Tibial nerve (tissue), 4 donors: Measurements from ENCODE around the gene ZKSCAN5. TPM values are rescaled to one million over a fixed set of nuclear protein-coding genes. Genes with fewer than 3 reads are reported as not detected.

Experiments used
- DNase-seq, 2 donors: peaks; one replicate each; pipeline ENCODE4 v3.0.0-alpha.2; 2019; ENCODE audit warnings: low spot score in 2 of 2
- H3K27ac ChIP-seq, 4 donors: fragments of 200-600 bp; sonication (generic) in 3 of 4; one replicate each; pipeline ENCODE4 v1.5.1; 2017 to 2019; ENCODE audit warnings: mild to moderate bottlenecking in 1 of 4
- H3K27me3 ChIP-seq, 2 donors: fragments of 200-600 bp; sonication (generic) in 1 of 2; one replicate each; pipeline versions ENCODE4 v1.5.1 to v1.6.0; 2017 to 2019
- H3K36me3 ChIP-seq, 3 donors: fragments of 200-600 bp; sonication (generic); one replicate each; pipeline ENCODE4 v1.5.1; 2018 to 2019
- H3K4me1 ChIP-seq, 4 donors: fragments of 200-600 bp; sonication (generic) in 3 of 4; one replicate each; pipeline ENCODE4 v1.5.1; 2017 to 2019
- H3K4me3 ChIP-seq, 4 donors: fragments of 200-600 bp; sonication (generic) in 3 of 4; one replicate each; pipeline ENCODE4 v1.5.1; 2017 to 2019; ENCODE audit warnings: mild to moderate bottlenecking in 1 of 4, moderate library complexity in 1 of 4
- H3K9me3 ChIP-seq, 4 donors: fragments of 200-600 bp; sonication (generic) in 3 of 4; one replicate each; pipeline ENCODE4 v1.5.1; 2017 to 2019
- CTCF ChIP-seq, 5 experiments: fragments of 200-600 bp in 3 of 5; fragments of 450-650 bp in 2 of 5; sonication (generic) in 3 of 5; IDR thresholded peaks; one replicate each; pipeline ENCODE4 v1.5.1; 2016 to 2019; ENCODE audit warnings: antibody characterized with exemption in 5 of 5, mild to moderate bottlenecking in 3 of 5, moderate library complexity in 2 of 5
- EP300 ChIP-seq, 2 donors: sonication (generic); formaldehyde crosslinking; IDR thresholded peaks; one replicate each; pipeline ENCODE4 v1.6.1; 2017; ENCODE audit warnings: antibody characterized with exemption in 2 of 2, mild to moderate bottlenecking in 1 of 2
- POLR2A ChIP-seq, 2 donors: fragments of 450-650 bp; IDR thresholded peaks; one replicate each; pipeline ENCODE4 v1.6.1; 2017; ENCODE audit warnings: antibody characterized with exemption in 2 of 2, mild to moderate bottlenecking in 2 of 2, moderate library complexity in 2 of 2
- WGBS, 2 donors: methylation state at CpG; one replicate each; pipeline ENCODE4 v1.1.5; 2018; 5-methylcytosine and 5-hydroxymethylcytosine counted together
- total RNA-seq, 4 donors: library from RNA; depleted of rRNA; stranded (reverse); fragments of >200 nt; gene quantifications; one replicate each; pipeline ENCODE4 v1.1.0, GENCODE V29; 2016

ZKSCAN5 gene
- total RNA-seq, 4 donors from 2014 or later, result 9.0 to 11.7 (median 9.9) TPM

DNA sequence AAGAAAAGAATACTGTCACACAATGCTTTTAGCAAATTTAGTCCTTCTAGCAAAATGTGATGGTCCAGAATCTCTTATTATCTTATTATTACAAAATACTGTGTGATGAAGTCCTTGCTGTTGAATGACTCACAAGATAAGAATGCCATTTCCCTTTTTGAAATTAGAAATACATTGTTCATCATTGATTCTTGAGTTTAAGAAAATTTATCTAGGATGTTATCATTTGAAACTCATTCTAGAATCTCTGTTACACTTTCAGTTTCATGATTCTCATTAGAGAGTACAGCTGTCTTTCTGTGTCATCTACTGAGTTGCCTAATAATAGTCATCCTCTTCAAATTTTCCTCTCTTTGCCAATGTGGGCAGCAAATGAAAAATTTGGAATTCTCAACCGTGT is 9.6 kb downstream of the ZKSCAN5 start:
- H3K4me3 ChIP-seq, result no peak overlapping the region
- TF ChIP-seq CTCF (IDR thresholded peaks at IDR 0.05), result no peak
- TF ChIP-seq POLR2A (IDR thresholded peaks at IDR 0.05), result no peak
- TF ChIP-seq EP300 (IDR thresholded peaks at IDR 0.05), result no peak
- H3K9me3 ChIP-seq, result no peaks in the 10 kb centered on the region
- DNase-seq, result no peak
- peaks cover 0 to 95% (median 14%) of the 10 kb centered on the region in 3 donors for H3K36me3 ChIP-seq
- WGBS, 2 donors, result 95 to 100% methylated on average over 1 of the region's 1 CpG
- no peaks in the 10 kb centered on the region for H3K27me3 ChIP-seq
- no peak overlapping the region for H3K27ac ChIP-seq
- H3K4me1 ChIP-seq, result no peaks in the 10 kb centered on the region

- Histone ChIP-seq H3K36me3 (peaks cover 0 to 91% (median 12%) of the 10 kb centered on the region in 3 donors), H3K27ac (no peak overlapping the region), H3K4me3 (no peak overlapping the region), H3K9me3 (no peaks in the 10 kb centered on the region), H3K27me3 (no peaks in the 10 kb centered on the region), H3K4me1 (no peaks in the 10 kb centered on the region)
- no peak for TF ChIP-seq CTCF (IDR thresholded peaks at IDR 0.05)
- no peak for TF ChIP-seq EP300 (IDR thresholded peaks at IDR 0.05)
- no peak for TF ChIP-seq POLR2A (IDR thresholded peaks at IDR 0.05)
- DNase-seq, result no peak
- 93% methylated on average over 3 of the region's 3 CpGs for WGBS, 2 donors
Measured at GRCh38 chr7:99521399-99521798, 16.9 kb downstream of the ZKSCAN5 start.

- Histone ChIP-seq H3K4me1 (no peaks in the 10 kb centered on the region), H3K27me3 (no peaks in the 10 kb centered on the region), H3K27ac (no peak overlapping the region), H3K9me3 (peaks cover 0 to 36% (median 2%) of the 10 kb centered on the region in 4 donors), H3K36me3 (peaks cover 2 to 93% (median 27%) of the 10 kb centered on the region in 3 donors), H3K4me3 (no peak overlapping the region)
- no peak for DNase-seq
- 92 to 94% methylated on average over 21 of the region's 21 CpGs for WGBS, 2 donors
- TF ChIP-seq POLR2A (IDR thresholded peaks at IDR 0.05), result no peak
- TF ChIP-seq EP300 (IDR thresholded peaks at IDR 0.05), result no peak
- TF ChIP-seq CTCF (IDR thresholded peaks at IDR 0.05), result no peak
Measured at GRCh38 chr7:99525713-99526440, 21.4 kb downstream of the ZKSCAN5 start.

DNA sequence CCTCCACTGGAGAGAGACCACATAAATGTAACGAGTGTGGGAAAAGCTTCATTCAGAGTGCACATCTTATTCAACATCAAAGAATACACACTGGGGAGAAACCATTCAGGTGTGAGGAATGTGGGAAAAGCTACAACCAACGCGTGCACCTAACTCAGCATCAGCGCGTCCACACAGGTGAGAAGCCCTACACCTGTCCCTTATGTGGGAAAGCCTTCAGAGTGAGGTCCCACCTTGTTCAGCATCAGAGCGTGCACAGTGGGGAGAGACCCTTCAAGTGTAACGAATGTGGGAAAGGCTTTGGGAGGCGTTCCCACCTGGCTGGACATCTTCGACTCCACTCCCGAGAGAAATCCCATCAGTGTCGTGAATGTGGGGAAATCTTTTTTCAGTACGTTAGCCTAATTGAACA is 26.9 kb downstream of the ZKSCAN5 start:
- H3K4me3 ChIP-seq, result no peak overlapping the region
- no peak for DNase-seq
- H3K9me3 ChIP-seq, result peaks cover 0 to 91% (median 14%) of the 10 kb centered on the region in 4 donors
- TF ChIP-seq CTCF (IDR thresholded peaks at IDR 0.05) (no peak), EP300 (IDR thresholded peaks at IDR 0.05) (no peak), POLR2A (IDR thresholded peaks at IDR 0.05) (no peak)
- no peaks in the 10 kb centered on the region for H3K4me1 ChIP-seq
- peaks cover 10 to 95% (median 33%) of the 10 kb centered on the region in 3 donors for H3K36me3 ChIP-seq
- no peaks in the 10 kb centered on the region for H3K27me3 ChIP-seq
- WGBS, 2 donors, result 97 to 98% methylated on average over 12 of the region's 12 CpGs
- no peak overlapping the region for H3K27ac ChIP-seq

DNA sequence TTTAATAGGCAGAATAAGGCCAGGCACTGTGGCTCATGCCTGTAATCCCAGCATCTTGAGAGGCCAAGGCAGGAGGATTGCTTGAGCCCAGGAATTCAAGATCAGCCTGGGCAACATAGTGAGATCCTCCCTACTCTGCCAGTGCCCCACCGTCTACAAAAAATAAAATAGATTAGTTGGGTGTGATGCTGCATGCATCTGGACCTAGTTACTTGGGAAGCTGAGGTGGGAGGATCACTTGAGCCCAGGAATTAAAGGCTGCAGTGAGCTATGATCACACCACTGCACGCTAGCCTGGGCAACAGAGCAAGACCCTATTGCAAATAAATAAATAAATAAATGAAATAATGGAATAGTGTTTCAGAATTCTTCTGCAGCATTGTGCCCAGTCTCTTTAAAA is 31.2 kb downstream of the ZKSCAN5 start:
- peaks cover 0 to 100% (median 15%) of the 10 kb centered on the region in 4 donors for H3K9me3 ChIP-seq
- no peaks in the 10 kb centered on the region for H3K27me3 ChIP-seq
- 95 to 96% methylated on average over 2 of the region's 2 CpGs for WGBS, 2 donors
- no peak for DNase-seq
- TF ChIP-seq POLR2A (IDR thresholded peaks at IDR 0.05) (no peak), EP300 (IDR thresholded peaks at IDR 0.05) (no peak), CTCF (IDR thresholded peaks at IDR 0.05) (no peak)
- no peaks in the 10 kb centered on the region for H3K4me1 ChIP-seq
- H3K27ac ChIP-seq, result no peak overlapping the region
- no peak overlapping the region for H3K4me3 ChIP-seq
- H3K36me3 ChIP-seq, result peaks cover 8 to 74% (median 19%) of the 10 kb centered on the region in 3 donors
